K562 (cell line): Measurements from ENCODE around the gene ERCC6. TPM values are rescaled to one million over a fixed set of nuclear protein-coding genes. Genes with fewer than 3 reads are reported as not detected.

Experiments
- ATAC-seq: fragments of 200-7000 bp; cut with Tn5 transposase; 3 replicates; pipeline ENCODE4 v1.9.1; 2020; ENCODE audit warnings: moderate library complexity
- BruUV-seq: library from RNA; stranded (reverse); fragments of 400-500 nt; replicated peaks from 2 replicates; lab custom pipeline; 2021; lab: Mats Ljungman, UMichigan
- CTCF ChIA-PET: fragments of 300-600 bp; formaldehyde crosslinking; extraction: SDS; loops from one replicate; lab custom pipeline; 2021; ENCODE audit warnings: low intra/inter-chr PET ratio; lab: Yijun Ruan, JAX
- POLR2A ChIA-PET: fragments of 300-600, 350-650 bp; sonication (Branson Sonifier 250); formaldehyde crosslinking; extraction: SDS; loops from one replicate; lab custom pipeline; 2021; ENCODE audit warnings: antibody characterized with exemption, inconsistent platforms; lab: Yijun Ruan, JAX
- DNase-seq, 4 experiments: peaks; one replicate each; pipeline versions ENCODE4 v3.0.0 to v3.0.0-alpha.2; 2011 to 2018; ENCODE audit warnings: low spot score in 3 of 4, mixed read lengths in 3 of 4; ENCODE audit errors: extremely low read depth in 1 of 4
- FAIRE-seq: peaks from 2 replicates; lab custom pipeline; 2011; peaks lifted over from hg19 to GRCh38; lab: Jason Lieb, UNC
- H2AFZ ChIP-seq: 2 replicates; pipeline ENCODE4 v1.6.0; 2011; ENCODE audit warnings: low read depth, low read length, control low read depth, inconsistent platforms
- H3K27ac ChIP-seq: fragments of 200-600 bp; 3 replicates; pipeline ENCODE4 v1.8.0; 2011; ENCODE audit warnings: low read depth, mild to moderate bottlenecking, control low read depth, inconsistent platforms, low read length, moderate library complexity, mixed read lengths; ENCODE audit errors: extremely low read depth
- H3K27me3 ChIP-seq, 2 experiments: fragments of 300-600 bp in 1 of 2; 2 replicates in 1 of 2; 3 replicates in 1 of 2; pipeline versions ENCODE4 v1.6.0 to v1.8.0; 2011; ENCODE audit warnings: inconsistent platforms in 2 of 2, low read length in 2 of 2, mild to moderate bottlenecking in 1 of 2, mixed read lengths in 1 of 2, moderate library complexity in 1 of 2; ENCODE audit not compliant: control insufficient read depth in 2 of 2, insufficient read depth in 2 of 2
- H3K36me3 ChIP-seq: fragments of 300-600 bp; 3 replicates; pipeline ENCODE4 v1.8.0; 2011; ENCODE audit warnings: mild to moderate bottlenecking, low read length, inconsistent platforms; ENCODE audit not compliant: control insufficient read depth, insufficient read depth
- H3K4me1 ChIP-seq, 2 experiments: fragments of 200-600 bp in 1 of 2; replicated peaks in 1 of 2; 2 replicates in 1 of 2; 3 replicates in 1 of 2; pipeline versions ENCODE4 v1.5.1 to v1.8.0; 2011; ENCODE audit warnings: inconsistent platforms in 2 of 2, low read length in 2 of 2, mild to moderate bottlenecking in 1 of 2, mixed read lengths in 1 of 2, moderate library complexity in 1 of 2; ENCODE audit not compliant: control insufficient read depth in 2 of 2, insufficient read depth in 2 of 2
- H3K4me2 ChIP-seq: 2 replicates; pipeline ENCODE4 v1.6.1; 2011; ENCODE audit warnings: low read length, control low read depth, inconsistent platforms, mixed read lengths; ENCODE audit not compliant: insufficient read depth
- H3K4me3 ChIP-seq: fragments of 200-600 bp; sonication (generic), shearing (Covaris generic); 2 replicates; pipeline ENCODE4 v1.5.1; 2016; ENCODE audit warnings: control low read depth, inconsistent platforms
- H3K79me2 ChIP-seq: fragments of 200-600 bp; 3 replicates; pipeline ENCODE4 v1.8.0; 2011; ENCODE audit warnings: low read length, inconsistent platforms; ENCODE audit not compliant: control insufficient read depth, insufficient read depth
- H3K9ac ChIP-seq, 2 experiments: 2 replicates each; pipeline versions ENCODE4 v1.6.0 to v1.6.1; 2011; ENCODE audit warnings: low read depth in 2 of 2, low read length in 2 of 2, control low read depth in 1 of 2, inconsistent platforms in 1 of 2, mild to moderate bottlenecking in 1 of 2, mixed read lengths in 1 of 2; ENCODE audit not compliant: insufficient read depth in 1 of 2
- H3K9me1 ChIP-seq: one replicate; pipeline ENCODE4 v1.6.0; 2011; ENCODE audit warnings: inconsistent platforms, mild to moderate bottlenecking, low read length, moderate library complexity; ENCODE audit not compliant: control insufficient read depth, insufficient read depth
- H3K9me3 ChIP-seq: replicated peaks from 2 replicates; pipeline ENCODE4 v1.5.1; 2011; ENCODE audit warnings: low read depth, low read length, inconsistent platforms; ENCODE audit not compliant: control insufficient read depth, insufficient read depth
- H4K20me1 ChIP-seq: replicated peaks from 2 replicates; pipeline ENCODE4 v1.6.1; 2011; ENCODE audit warnings: low read length, inconsistent platforms, mixed read lengths; ENCODE audit not compliant: control insufficient read depth, insufficient read depth
- BRF2 ChIP-seq: IDR thresholded peaks from 3 replicates; pipeline ENCODE4 v1.6.1; 2011; ENCODE audit warnings: borderline replicate concordance, mild to moderate bottlenecking; ENCODE audit not compliant: insufficient read length, insufficient read depth
- CCAR2 ChIP-seq: fragments of 200-400 bp; formaldehyde crosslinking; IDR thresholded peaks from 2 replicates; pipeline ENCODE4 v1.6.1; 2017; ENCODE audit warnings: mild to moderate bottlenecking, low read depth, low read length
- E2F3 ChIP-seq: fragments of 250-450 bp; sonication (Bioruptor Pico); IDR thresholded peaks from 2 replicates; pipeline ENCODE4 v1.4.0; 2020; ENCODE audit warnings: mild to moderate bottlenecking
- EP400 ChIP-seq: fragments of 450-650 bp; IDR thresholded peaks from 2 replicates; pipeline ENCODE4 v1.6.1; 2017; ENCODE audit warnings: antibody characterized with exemption, mild to moderate bottlenecking, moderate library complexity
- HMBOX1 ChIP-seq: sonication (generic); IDR thresholded peaks from 2 replicates; pipeline ENCODE4 v1.6.1; 2016
- HSF4 ChIP-seq: fragments of 250-450 bp; sonication (Bioruptor Pico); IDR thresholded peaks from 2 replicates; pipeline ENCODE4 v2.1.2; 2022; ENCODE audit warnings: mild to moderate bottlenecking, moderate library complexity, borderline replicate concordance
- MXI1 ChIP-seq: IDR thresholded peaks from 2 replicates; pipeline ENCODE4 v1.6.1; 2011; ENCODE audit warnings: low read depth, mild to moderate bottlenecking, improper control_type of control experiment, low read length
- NCOA4 ChIP-seq: fragments of 450-650 bp; IDR thresholded peaks from 2 replicates; pipeline ENCODE4 v1.6.1; 2018; ENCODE audit warnings: mild to moderate bottlenecking; ENCODE audit not compliant: partially characterized antibody
- NFATC3 ChIP-seq: fragments of 450-650 bp; IDR thresholded peaks from 2 replicates; pipeline ENCODE4 v1.6.1; 2017; ENCODE audit warnings: mild to moderate bottlenecking
- NFE2L1 ChIP-seq: fragments of 450-650 bp; IDR thresholded peaks from 2 replicates; pipeline ENCODE4 v1.6.1; 2016; ENCODE audit warnings: missing genetic modification characterization, low read depth, mild to moderate bottlenecking, missing compliant biosample characterization, moderate library complexity, borderline replicate concordance
- NR2C1 ChIP-seq, 2 experiments: fragments of 450-650 bp; IDR thresholded peaks; 2 replicates each; pipeline ENCODE4 v1.6.1; 2017; ENCODE audit warnings: mild to moderate bottlenecking in 2 of 2, antibody characterized with exemption in 1 of 2, inconsistent platforms in 1 of 2, missing compliant biosample characterization in 1 of 2, missing genetic modification characterization in 1 of 2
- PHF20 ChIP-seq: fragments of 450-650 bp; IDR thresholded peaks from 2 replicates; pipeline ENCODE4 v1.6.1; 2018; ENCODE audit not compliant: partially characterized antibody
- RAD51 ChIP-seq: fragments of 450-650 bp; IDR thresholded peaks from 2 replicates; pipeline ENCODE4 v1.7.1; 2016; ENCODE audit warnings: low read depth, mild to moderate bottlenecking, borderline replicate concordance
- SNRNP70 ChIP-seq: fragments of 200-400 bp; formaldehyde crosslinking; optimal IDR thresholded peaks from 2 replicates; pipeline ENCODE3; 2017; ENCODE audit warnings: low read depth, low read length
- SREBF2 ChIP-seq: sonication (generic); formaldehyde crosslinking; IDR thresholded peaks from 2 replicates; pipeline ENCODE4 v1.4.0; 2020; ENCODE audit warnings: mild to moderate bottlenecking, missing genetic modification reagents
- TCF7 ChIP-seq: sonication (generic); IDR thresholded peaks from 2 replicates; pipeline ENCODE4 v1.6.1; 2016; ENCODE audit warnings: antibody characterized with exemption, borderline replicate concordance
- THRAP3 ChIP-seq: fragments of 450-650 bp; IDR thresholded peaks from 2 replicates; pipeline ENCODE4 v1.6.1; 2016; ENCODE audit warnings: mild to moderate bottlenecking, inconsistent platforms, borderline replicate concordance
- U2AF2 ChIP-seq: fragments of 200-400 bp; formaldehyde crosslinking; optimal IDR thresholded peaks from 2 replicates; pipeline ENCODE3; 2017; ENCODE audit warnings: low read depth, mild to moderate bottlenecking, low read length
- ZMIZ1 ChIP-seq, 2 experiments: fragments of 150-350 bp in 1 of 2; IDR thresholded peaks; 2 replicates each; pipeline ENCODE4 v1.6.1; 2012 to 2016; ENCODE audit warnings: low read depth in 2 of 2, low read length in 2 of 2, mild to moderate bottlenecking in 1 of 2, moderate library complexity in 1 of 2
- ZNF24 ChIP-seq: fragments of 450-650 bp; IDR thresholded peaks from 2 replicates; pipeline ENCODE4 v1.6.1; 2016
- WGBS: fragments of 100-300 bp; shearing (Covaris generic); methylation state at CpG from one replicate; pipeline ENCODE4 v1.1.6; 2016; ENCODE audit warnings: low coverage, mixed read lengths; ENCODE audit not compliant: insufficient coverage; ENCODE audit errors: missing lambda C conversion rate; 5-methylcytosine and 5-hydroxymethylcytosine counted together
- in situ Hi-C: fragments of 300-500 bp; cut with MboI; formaldehyde crosslinking; loops from 4 replicates; pipeline ENCODE4 v1.15.0; 2018; ENCODE audit warnings: inconsistent platforms, mixed read lengths
- intact Hi-C: fragments of 100-400 bp; cut with micrococcal nuclease; formaldehyde crosslinking; loops from 2 replicates; pipeline ENCODE4 v1.14.2; 2022
- polyA plus RNA-seq, 8 experiments: library from polyadenylated mRNA; depleted of rRNA in 4 of 8; stranded (reverse) in 5 of 8; unstranded in 3 of 8; fragments of >200 nt; fragmentation: Nextera tagmentation in 2 of 8; fragmentation: Illumina TruSeq in 1 of 8; extraction: Ambion mirVana in 2 of 8; extraction: Trizol in 1 of 8; gene quantifications; 2 replicates each; pipeline versions ENCODE4 v1.2.1 to v1.2.3, GENCODE V29; 2011 to 2014; ENCODE audit warnings: inconsistent platforms in 1 of 8, missing spikeins in 1 of 8
- total RNA-seq, 7 experiments: library from RNA; depleted of rRNA in 6 of 7; stranded (reverse); fragments of >200 nt in 6 of 7; fragmentation: Illumina TruSeq in 2 of 7; extraction: Trizol in 2 of 7; gene quantifications; 2 replicates each; pipeline versions ENCODE4 v1.2.1 to v1.2.3, GENCODE V29; 2011 to 2021; ENCODE audit warnings: low replicate concordance in 1 of 7

ERCC6 gene
- total and polyA plus RNA-seq, 9 of the 15 experiments (the other 6 are each of a cell fraction or from before 2014, with no cell fraction given), result 7.8 to 17.7 (median 11.8) TPM

DNA sequence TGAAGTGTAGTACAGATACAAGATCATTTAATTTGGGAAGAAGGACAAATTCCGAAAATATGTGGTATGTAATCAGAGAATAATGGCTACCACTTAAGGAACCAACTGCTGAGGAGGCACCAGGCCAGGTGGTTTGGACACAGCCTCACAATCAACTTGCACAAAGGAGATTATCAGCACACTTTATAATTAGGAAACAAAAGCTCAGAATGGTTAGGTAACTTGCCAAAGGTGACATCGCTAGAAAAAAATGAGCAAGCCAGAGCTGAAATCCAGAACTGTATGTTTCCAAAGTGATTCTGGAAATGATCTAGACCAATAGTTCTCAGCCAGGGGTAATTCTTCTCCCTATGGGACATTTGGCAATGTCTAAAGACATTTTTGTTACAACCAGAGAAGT lies 36.6 kb downstream of the ERCC6 start:
- FAIRE-seq, result no peak
- BruUV-seq, result no TSS peak

More for the DNA sequence above, 36.6 kb downstream of the ERCC6 start:
- H3K4me1 ChIP-seq, result peaks cover 0 to 7% of the 10 kb centered on the region in 2 experiments; a peak in 2 of 5 replicates
- DNase-seq, result no peak
- 79% methylated on average over 2 of the region's 2 CpGs for WGBS
- no peaks in the 10 kb centered on the region for H3K9me3 ChIP-seq
- in situ Hi-C loops, result no loop called here
- TF ChIP-seq EP400 (no peak), NFE2L1 (tag) (no peak), ZMIZ1 (IDR thresholded peaks at IDR 0.05; ENCODE audit: low read depth in 2 of 2, low read length in 2 of 2) (no peak), MXI1 (no peak), NR2C1 (IDR thresholded peaks at IDR 0.05) (no peak), NR2C1 (tag; IDR thresholded peaks at IDR 0.05) (no peak), SNRNP70 (no peak), TCF7 (no peak), ZNF24 (no peak), HSF4 (CRISPR knock-in tag) (no peak), CCAR2 (no peak), THRAP3 (no peak), SREBF2 (CRISPR knock-in tag) (no peak), NFATC3 (no peak), BRF2 (no peak), RAD51 (no peak), U2AF2 (no peak), HMBOX1 (no peak), E2F3 (CRISPR knock-in tag) (no peak), NCOA4 (no peak), PHF20 (no peak)
- TF ChIP-seq, all 486 proteins: peak for 0
- H3K4me3 ChIP-seq, result no peak overlapping the region
- H2AFZ ChIP-seq, result no peak overlapping the region
- no peak overlapping the region for H3K4me2 ChIP-seq
- no peak overlapping the region for H3K9ac ChIP-seq
- H3K27me3 ChIP-seq, result no peaks in the 10 kb centered on the region
- H4K20me1 ChIP-seq, result no peaks in the 10 kb centered on the region; the same call in 1 of the 2 replicates
- intact Hi-C loops, result no loop called here
- ChIA-PET POLR2A (interaction anchor here (0.6 to 0.8 kb wide), 2 partner anchors 19 to 161 kb away, joined by 3 to 4 read pairs; no protein-coding TSS in a partner anchor), CTCF (no interaction called here)
- H3K79me2 ChIP-seq, result no peaks in the 10 kb centered on the region
- no peaks in the 10 kb centered on the region for H3K9me1 ChIP-seq
- no peak overlapping the region for H3K27ac ChIP-seq
- H3K36me3 ChIP-seq, result no peaks in the 10 kb centered on the region; the same call in 2 of the 3 replicates
- no peak for ATAC-seq
